ENCODE results near the gene MUL1. TPM values are rescaled to one million over a fixed set of nuclear protein-coding genes. Genes with fewer than 3 reads are reported as not detected.

Gene MUL1
- total and polyA plus RNA-seq, 2 of the 4 experiments (the other 2 are of a cell fraction): 20.7 to 21.1 TPM

- Histone ChIP-seq H3K27ac (ENCODE audit: insufficient read depth, low read length) (peak overlapping the region; percentile 67), H3K4me3 (ENCODE audit: insufficient read depth, low read depth, low read length) (peak overlapping the region; percentile 88), H3K56ac (ENCODE audit: extremely low read depth, insufficient read depth, low read length) (no peak overlapping the region), H3K18ac (ENCODE audit: low read depth, low read length) (no peak overlapping the region), H3K9me1 (ENCODE audit: insufficient read depth, low read length) (no peaks in the 10 kb centered on the region), H3K4ac (ENCODE audit: low read depth, low read length) (peak overlapping the region; percentile 70; the same call in 1 of the 2 replicates), H3K14ac (replicated peaks; ENCODE audit: low read depth, low read length) (0 out of 2 replicates have a peak overlapping the region, but pooled peaks have one; percentile 57), H3K27me3 (ENCODE audit: control insufficient read depth, insufficient read depth, low read length) (peaks cover 6% of the 10 kb centered on the region), H3K36me3 (ENCODE audit: control insufficient read depth, insufficient read depth, low read length) (peaks cover 5% of the 10 kb centered on the region), H4K5ac (ENCODE audit: low read depth, low read length) (peak overlapping the region; percentile 73), H4K91ac (ENCODE audit: insufficient read depth, low read depth, low read length) (peak overlapping the region; percentile 36; the same call in 1 of the 2 replicates), H4K20me1 (ENCODE audit: insufficient read depth, low read length) (no peaks in the 10 kb centered on the region; the same call in 1 of the 2 replicates), H4K8ac (ENCODE audit: low read depth in 2 of 2, low read length in 2 of 2) (peak overlapping the region; percentile 94 to 99), H3K23ac (ENCODE audit: low read depth, low read length) (peak overlapping the region; percentile 33; the same call in 1 of the 2 replicates), H3K4me2 (ENCODE audit: low read depth, low read length) (peak overlapping the region; percentile 99), H3K4me1 (ENCODE audit: control insufficient read depth, insufficient read depth, low read length) (peaks cover 3% of the 10 kb centered on the region), H2BK15ac (ENCODE audit: low read depth, low read length) (no peak overlapping the region), H2BK20ac (ENCODE audit: low read depth, low read length) (no peak overlapping the region), H2AFZ (replicated peaks; ENCODE audit: low read length, poor library complexity) (peak overlapping the region; percentile 97), H2AK9ac (replicated peaks; ENCODE audit: low read depth, low read length, poor library complexity) (peak overlapping the region; percentile 79), H2BK5ac (ENCODE audit: low read depth, low read length, poor library complexity, severe bottlenecking) (peak overlapping the region; percentile 78), H2AK5ac (ENCODE audit: low read depth, low read length) (peak overlapping the region; percentile 76), H3K79me1 (ENCODE audit: low read depth in 1 of 2, low read length in 2 of 2) (peaks cover 28 to 48% of the 10 kb centered on the region in 2 experiments), H3K9ac (ENCODE audit: low read depth, low read length) (peak overlapping the region; percentile 75), H3K9me3 (ENCODE audit: control insufficient read depth, insufficient read depth, low read length) (no peaks in the 10 kb centered on the region), H2BK120ac (ENCODE audit: low read depth, low read length) (no peak overlapping the region)
- ChIA-PET CTCF (no interaction called here), POLR2A (ENCODE audit: unreplicated experiment) (no interaction called here)
- DNase-seq (no peak), ATAC-seq (ENCODE audit: low read depth) (no peak)
- no TSS peak for BruUV-seq (replicated peaks)
- intact Hi-C loops (cut with micrococcal nuclease) (no loop called here), in situ Hi-C loops (cut with MboI; ENCODE audit: low sequenced_read_pairs) (no loop called here), dilution Hi-C loops (cut with HindIII; ENCODE audit: low sequenced_read_pairs, unreplicated experiment) (no loop called here)
- no CpG with 5 or more reads among the region's 5 CpGs for WGBS, 2 experiments (ENCODE audit: extremely low coverage in 2 of 2, insufficient read length in 1 of 2)
- TF ChIP-seq RCOR1 (IDR thresholded peaks at IDR 0.05; ENCODE audit: insufficient replicate concordance, low read length) (no peak), NFE2L2 (IDR thresholded peaks at IDR 0.05; ENCODE audit: low read depth, low read length) (no peak), MXI1 (IDR thresholded peaks at IDR 0.05; ENCODE audit: borderline replicate concordance, low read depth, low read length) (no peak), MAFK (IDR thresholded peaks at IDR 0.05; ENCODE audit: low read depth, low read length) (no peak), POLR2A (IDR thresholded peaks at IDR 0.05; ENCODE audit: low read depth, low read length) (no peak)
Measured at GRCh38 chr1:20507248-20507563, 745 bp downstream of the MUL1 start.

Data from IMR-90 (cell line).